Psoas muscle (tissue), 8 donors: ENCODE data around the gene ZNF304. TPM values are rescaled to one million over a fixed set of nuclear protein-coding genes. Genes with fewer than 3 reads are reported as not detected.
"Not testable (repeated sequence)": the region's sequence is repeated elsewhere in the genome, so short reads cannot be mapped to it uniquely, and the experiment has no call there.

Experiments used
- ATAC-seq, 4 donors: fragments of 200-7000 bp; cut with Tn5 transposase; one replicate each; pipeline ENCODE4 v1.9.1; 2020; ENCODE audit warnings: moderate library complexity in 3 of 4, mild to moderate bottlenecking in 2 of 4
- DNase-seq, 2 donors: peaks; one replicate each; pipeline ENCODE4 v3.0.0-alpha.2; 2020
- H3K27ac ChIP-seq: fragments of 200-600 bp; one replicate; pipeline ENCODE4 v1.8.0; 2022
- H3K27me3 ChIP-seq, 3 donors: fragments of 200-600 bp in 1 of 3; one replicate each; pipeline versions ENCODE4 v1.6.1 to v1.8.0; 2013 to 2022; ENCODE audit warnings: low read length in 2 of 3, mild to moderate bottlenecking in 2 of 3, moderate library complexity in 1 of 3; ENCODE audit not compliant: insufficient read depth in 3 of 3
- H3K36me3 ChIP-seq, 2 donors: fragments of 200-600 bp in 1 of 2; one replicate each; pipeline versions ENCODE4 v1.6.1 to v1.8.0; 2013 to 2022; ENCODE audit warnings: low read depth in 1 of 2, mild to moderate bottlenecking in 1 of 2, moderate library complexity in 1 of 2; ENCODE audit not compliant: insufficient read depth in 1 of 2
- H3K4me1 ChIP-seq: fragments of 200-600 bp; one replicate; pipeline ENCODE4 v1.8.0; 2022
- H3K4me3 ChIP-seq: fragments of 200-600 bp; one replicate; pipeline ENCODE4 v1.8.0; 2022; ENCODE audit warnings: mild to moderate bottlenecking
- H3K9me3 ChIP-seq: fragments of 200-600 bp; one replicate; pipeline ENCODE4 v1.8.0; 2022
- WGBS, 3 donors: extraction: QIAGEN DNeasy Blood & Tissue Kit; methylation state at CpG; one replicate each; pipeline versions ENCODE4 v1.1.6 to v1.1.7; 2013; 5-methylcytosine and 5-hydroxymethylcytosine counted together
- intact Hi-C, 2 donors: fragments of 100-400 bp; cut with DNase I; formaldehyde crosslinking; loops; one replicate each; pipeline versions ENCODE4 v1.11.0 to v1.14.2; 2022
- polyA plus RNA-seq, 3 donors: library from polyadenylated mRNA; stranded (reverse); fragments of 200-250 nt; gene quantifications; one replicate each; pipeline ENCODE4 v1.2.3, GENCODE V29; 2013
- total RNA-seq, 4 donors: library from RNA; stranded (reverse); fragmentation: NEBNext Ultra II Directional in 2 of 4; extraction: Animal tissue kit (Norgen Biotek cat#: 25700) in 2 of 4; gene quantifications; one replicate each; pipeline versions ENCODE4 v1.2.1 to v1.2.4, GENCODE V29; 2021 to 2023
- TF ChIP-seq, protein P1 (sequence below): fragments of 200-600 bp; IDR thresholded peaks from one replicate; pipeline ENCODE4 v1.8.0; 2022; ENCODE audit warnings: antibody characterized with exemption
- donor health status: healthy with polysubstance abuse.
- donor health status: DM: no; HTN: no; CAD: no; lungs with moderate emphysema.
- donor health status: Bipolar disorder and iron deficiency.
- donor health status: healthy.
- donor health status: DM: yes; HTN: yes; CAD: no.
- donor health status: DM: no; HTN: no; CAD: no.
- donor health status: DM: no; HTN: no; CAD: no.
- donor health status: DM: yes; HTN: yes; CAD: no.

The ZNF304 gene
- total and polyA plus RNA-seq, 7 donors = 2.3 to 8.8 (median 6.1) TPM

DNA sequence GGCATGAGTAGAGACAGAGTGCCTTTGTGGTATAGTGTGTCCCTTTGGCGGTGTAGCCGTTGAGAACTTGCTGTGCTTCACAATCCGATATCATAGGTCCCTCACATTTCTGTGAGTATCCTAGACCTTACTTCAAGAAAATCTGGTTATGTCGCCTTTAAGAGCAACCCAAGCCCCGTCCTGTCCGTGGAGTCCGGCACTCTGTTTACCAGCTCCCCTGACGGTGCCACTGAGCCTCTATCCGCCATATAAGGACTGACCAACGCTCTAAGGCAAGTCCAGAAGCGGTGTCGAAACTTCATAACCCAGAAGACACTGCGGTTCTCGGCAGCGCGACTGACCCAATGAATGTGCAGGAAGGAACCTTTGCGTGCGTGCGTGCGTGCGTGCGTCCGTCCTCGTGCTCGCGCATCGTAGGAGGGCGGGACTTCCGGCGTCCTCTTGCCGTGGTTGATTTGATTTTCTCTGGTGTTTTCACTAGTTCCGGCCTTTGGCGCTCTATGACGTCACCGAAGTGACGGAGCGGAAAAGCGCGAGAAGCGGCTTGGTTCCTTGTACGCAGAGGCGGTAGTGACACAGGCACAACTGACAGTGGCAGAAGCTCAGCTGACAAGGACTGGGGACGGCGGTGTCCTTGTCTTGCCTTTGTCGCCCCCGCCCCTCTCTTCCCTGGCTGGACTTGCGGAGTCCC lies 12.1 kb downstream of the ZNF304 start, which contains the start of the genes TRAPPC2B and ZNF547:
TRAPPC2B (plus strand) TSS at position 555 of the 691 bp plus-strand sequence. CDS start 1,283 bp downstream, outside the sequence.
ZNF547 (plus strand) TSS at position 555 of the 691 bp plus-strand sequence. CDS start 5,005 bp downstream, outside the sequence.
- TF ChIP-seq, protein P1, sequence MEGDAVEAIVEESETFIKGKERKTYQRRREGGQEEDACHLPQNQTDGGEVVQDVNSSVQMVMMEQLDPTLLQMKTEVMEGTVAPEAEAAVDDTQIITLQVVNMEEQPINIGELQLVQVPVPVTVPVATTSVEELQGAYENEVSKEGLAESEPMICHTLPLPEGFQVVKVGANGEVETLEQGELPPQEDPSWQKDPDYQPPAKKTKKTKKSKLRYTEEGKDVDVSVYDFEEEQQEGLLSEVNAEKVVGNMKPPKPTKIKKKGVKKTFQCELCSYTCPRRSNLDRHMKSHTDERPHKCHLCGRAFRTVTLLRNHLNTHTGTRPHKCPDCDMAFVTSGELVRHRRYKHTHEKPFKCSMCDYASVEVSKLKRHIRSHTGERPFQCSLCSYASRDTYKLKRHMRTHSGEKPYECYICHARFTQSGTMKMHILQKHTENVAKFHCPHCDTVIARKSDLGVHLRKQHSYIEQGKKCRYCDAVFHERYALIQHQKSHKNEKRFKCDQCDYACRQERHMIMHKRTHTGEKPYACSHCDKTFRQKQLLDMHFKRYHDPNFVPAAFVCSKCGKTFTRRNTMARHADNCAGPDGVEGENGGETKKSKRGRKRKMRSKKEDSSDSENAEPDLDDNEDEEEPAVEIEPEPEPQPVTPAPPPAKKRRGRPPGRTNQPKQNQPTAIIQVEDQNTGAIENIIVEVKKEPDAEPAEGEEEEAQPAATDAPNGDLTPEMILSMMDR = no peak
- no peaks in the 10 kb centered on the region for H3K4me1 ChIP-seq
- intact Hi-C loops = loop anchor here in 1 of 2 donors (1.0 kb wide), 1 partner anchor 83 kb away; the partner anchor contains the start of gene ZNF460

DNA sequence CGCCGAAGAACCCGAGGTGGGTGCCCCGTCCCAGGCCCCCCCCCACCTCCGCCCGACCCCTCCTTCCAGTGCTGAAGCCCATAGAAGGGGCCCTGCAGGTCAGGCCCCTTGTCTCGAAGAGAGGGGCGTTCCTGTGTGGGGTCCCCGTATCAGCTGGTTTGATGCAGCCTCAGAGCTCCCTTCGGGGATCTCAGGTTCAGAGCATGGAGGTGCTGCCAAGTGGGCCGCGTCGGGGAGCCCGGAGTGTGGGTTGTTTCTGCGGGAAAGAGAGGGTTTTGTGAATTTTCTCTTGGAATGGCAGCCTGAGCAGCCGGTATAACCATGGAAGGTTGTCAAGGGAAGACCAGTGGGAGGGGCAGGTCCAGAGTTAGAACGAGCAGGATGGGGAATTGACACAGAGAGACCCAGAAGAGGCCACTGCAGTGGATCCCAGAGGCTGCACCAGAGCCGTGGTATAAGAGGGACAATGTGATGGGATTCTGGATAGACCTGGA lies 12.7 kb downstream of the ZNF304 start:
- Histone ChIP-seq H3K4me1 (no peaks in the 10 kb centered on the region), H3K36me3 (peaks cover 2 to 20% of the 10 kb centered on the region in 2 donors), H3K27me3 (no peaks in the 10 kb centered on the region), H3K4me3 (peak overlapping the region; percentile 91), H3K27ac (peak overlapping the region; percentile 98), H3K9me3 (no peaks in the 10 kb centered on the region)
- TF ChIP-seq, protein P1 = no peak
- intact Hi-C loops = loop anchor here in 1 of 2 donors (1.0 kb wide), 1 partner anchor 83 kb away; the partner anchor contains the start of gene ZNF460
- DNase-seq (peak in 1 of 2 donors; percentile 56), ATAC-seq (peak; percentile 10 to 33 (median 18))
- 0% methylated on average over 14 to 18 of the region's 18 CpGs for WGBS, 3 donors

More for the DNA sequence above, 12.1 kb downstream of the ZNF304 start, which contains the start of the genes TRAPPC2B and ZNF547:
- ATAC-seq = peak; percentile 94 to 96 (median 95)
- 0 to 1% (median 1%) methylated on average over 46 to 47 of the region's 47 CpGs for WGBS, 3 donors
- Histone ChIP-seq H3K4me3 (peak within 1 kb of the TSS; percentile 91), H3K36me3 (peaks cover 7 to 26% of the 10 kb centered on the region in 2 donors), H3K27me3 (no peaks in the 10 kb centered on the region), H3K9me3 (no peaks in the 10 kb centered on the region), H3K27ac (peak within 1 kb of the TSS; percentile 98)
- DNase-seq = peak; percentile 99 to 100

DNA sequence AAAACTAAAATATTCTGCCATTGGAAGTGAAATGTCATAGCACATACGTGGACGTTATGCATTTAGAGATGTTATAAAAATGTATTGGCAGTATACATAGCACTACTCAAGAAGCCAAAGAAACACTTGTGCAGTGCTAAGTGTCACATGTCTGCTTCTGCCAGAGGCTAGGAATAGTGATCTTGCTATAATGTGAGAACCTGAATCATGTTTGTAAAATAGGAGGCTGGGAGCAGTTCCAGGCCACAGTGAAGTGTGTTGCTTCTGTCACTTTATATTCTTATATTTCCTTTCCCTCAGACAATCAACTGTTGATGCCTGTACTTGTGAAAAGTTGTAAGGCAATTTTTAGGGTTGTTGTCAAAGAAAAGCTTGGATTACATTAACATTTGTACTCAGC lies 15.7 kb downstream of the ZNF304 start:
- peak in 3 of 4 donors; percentile 27 to 34 (median 31) for ATAC-seq
- Histone ChIP-seq H3K4me1 (no peaks in the 10 kb centered on the region), H3K9me3 (no peaks in the 10 kb centered on the region), H3K4me3 (no peak overlapping the region), H3K36me3 (peaks cover 0 to 26% of the 10 kb centered on the region in 2 donors), H3K27me3 (no peaks in the 10 kb centered on the region), H3K27ac (peak overlapping the region; percentile 76)
- intact Hi-C loops = loop anchor here in 1 of 2 donors (2.0 kb wide), 1 partner anchor 22 kb away; the partner anchor contains the start of gene ZNF548
- TF ChIP-seq, protein P1 = no peak
- 31 to 71% (median 44%) methylated on average over 2 of the region's 2 CpGs for WGBS, 3 donors
- no peak for DNase-seq

DNA sequence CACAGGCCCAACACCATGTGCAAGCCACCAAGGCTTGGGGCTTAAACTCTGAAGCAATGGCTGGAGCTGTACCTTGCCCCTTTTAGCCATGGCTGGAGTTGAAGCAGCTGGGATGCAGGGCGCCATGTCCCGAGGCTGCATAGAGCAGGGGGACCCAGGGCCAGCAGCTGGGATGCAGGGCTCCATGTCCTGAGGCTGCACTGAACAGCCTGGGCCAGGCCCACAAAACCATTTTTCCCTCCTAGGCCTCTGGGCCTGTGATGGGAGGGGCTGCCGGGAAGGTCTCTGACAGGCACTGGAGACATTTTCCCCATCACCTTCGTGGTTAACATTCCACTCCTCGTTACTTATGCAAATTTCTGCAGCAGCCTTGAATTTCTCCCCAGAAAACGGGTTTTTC lies 23.1 kb downstream of the ZNF304 start:
- ATAC-seq = no peak
- Histone ChIP-seq H3K9me3 (peaks cover 33% of the 10 kb centered on the region), H3K27ac (no peak overlapping the region), H3K27me3 (no peaks in the 10 kb centered on the region), H3K36me3 (peaks cover 21 to 70% of the 10 kb centered on the region in 2 donors), H3K4me1 (no peaks in the 10 kb centered on the region), H3K4me3 (no peak overlapping the region)
- intact Hi-C loops = no loop called here
- 97 to 98% (median 98%) methylated on average over 6 of the region's 6 CpGs for WGBS, 3 donors
- no peak for DNase-seq
- TF ChIP-seq, protein P1 = no peak

DNA sequence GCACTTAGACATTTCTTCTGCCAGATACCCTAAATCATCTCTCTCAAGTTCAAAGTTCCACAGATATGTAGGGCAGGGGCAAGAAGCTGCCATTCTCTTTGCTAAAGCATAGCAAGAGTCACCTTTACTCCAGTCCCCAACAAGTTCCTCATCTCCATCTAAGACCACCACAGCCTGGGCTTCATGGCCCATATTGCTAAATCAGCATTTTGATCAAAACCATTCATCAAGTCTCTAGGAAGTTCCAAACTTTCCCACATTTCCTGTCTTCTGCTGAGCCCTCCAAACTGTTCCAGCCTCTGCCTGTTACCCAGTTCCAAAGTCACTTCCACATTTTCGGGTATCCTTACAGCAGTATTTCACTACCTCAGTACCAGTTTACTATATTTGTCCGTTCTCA lies 23.6 kb downstream of the ZNF304 start:
- H3K4me3 ChIP-seq, H3K27me3 ChIP-seq, ATAC-seq, intact Hi-C loops, H3K27ac ChIP-seq, H3K4me1 ChIP-seq, DNase-seq: not testable (repeated sequence)
- peaks cover 21 to 70% of the 10 kb centered on the region in 2 donors for H3K36me3 ChIP-seq
- WGBS, 3 donors = 98 to 100% (median 98%) methylated on average over 2 of the region's 2 CpGs
- peaks cover 38% of the 10 kb centered on the region for H3K9me3 ChIP-seq
